Neural cell (in vitro differentiated cells): ENCODE data around the gene ZXDA. TPM values are rescaled to one million over a fixed set of nuclear protein-coding genes. Genes with fewer than 3 reads are reported as not detected.

Experiments used
- H2AFZ ChIP-seq: fragments of 200-600, 300-800 bp; sonication (generic), shearing (Covaris generic); 2 replicates; pipeline ENCODE4 v1.6.0; 2014; ENCODE audit warnings: low read depth, mild to moderate bottlenecking, antibody characterized with exemption, low read length, moderate library complexity
- H3F3A ChIP-seq: fragments of 200-600 bp; shearing (Covaris generic); 2 replicates; pipeline ENCODE4 v1.6.1; 2016; ENCODE audit warnings: mild to moderate bottlenecking, moderate library complexity, mixed read lengths, antibody characterized with exemption, low read length; ENCODE audit not compliant: insufficient read depth, poor library complexity, severe bottlenecking
- H3K27ac ChIP-seq: fragments of 200-600, 300-800 bp; sonication (generic), shearing (Covaris generic); 2 replicates; pipeline ENCODE4 v1.5.1; 2014; ENCODE audit warnings: mild to moderate bottlenecking, low read length, moderate library complexity
- H3K27me3 ChIP-seq: fragments of 300-800, 200-600 bp; sonication (generic), shearing (Covaris generic); 2 replicates; pipeline ENCODE4 v1.6.0; 2014; ENCODE audit warnings: mild to moderate bottlenecking, low read depth, low read length, moderate library complexity; ENCODE audit not compliant: insufficient read depth
- H3K36me3 ChIP-seq: fragments of 300-800, 200-600 bp; sonication (generic), shearing (Covaris generic); 2 replicates; pipeline ENCODE4 v1.5.1; 2014; ENCODE audit warnings: mild to moderate bottlenecking, antibody characterized with exemption, low read length, moderate library complexity; ENCODE audit not compliant: insufficient read depth
- H3K4me2 ChIP-seq: fragments of 300-800, 200-600 bp; sonication (generic), shearing (Covaris generic); 2 replicates; pipeline ENCODE4 v1.6.0; 2014; ENCODE audit warnings: mild to moderate bottlenecking, low read length
- H3K4me3 ChIP-seq: fragments of 300-800, 200-600 bp; sonication (generic), shearing (Covaris generic); 2 replicates; pipeline ENCODE4 v1.5.1; 2014; ENCODE audit warnings: mild to moderate bottlenecking, low read length, moderate library complexity
- H3K79me2 ChIP-seq: fragments of 200-600 bp; shearing (Covaris generic); replicated peaks from 2 replicates; pipeline ENCODE4 v1.6.0; 2014; ENCODE audit warnings: mild to moderate bottlenecking, low read length, moderate library complexity; ENCODE audit not compliant: insufficient read depth
- H3K9ac ChIP-seq: fragments of 300-800, 200-600 bp; sonication (generic), shearing (Covaris generic); 2 replicates; pipeline ENCODE4 v1.6.1; 2016; ENCODE audit warnings: mild to moderate bottlenecking, low read length, mixed read lengths
- H3K9me2 ChIP-seq: fragments of 200-600 bp; shearing (Covaris generic); 2 replicates; pipeline ENCODE4 v1.6.1; 2016; ENCODE audit warnings: mild to moderate bottlenecking, low read length, mixed read lengths; ENCODE audit not compliant: insufficient read depth
- H3K9me3 ChIP-seq: fragments of 200-600, 300-800 bp; sonication (generic), shearing (Covaris generic); 2 replicates; pipeline ENCODE4 v1.6.1; 2016; ENCODE audit warnings: mild to moderate bottlenecking, mixed run types, low read length, moderate library complexity, mixed read lengths
- H4K20me1 ChIP-seq: fragments of 200-600 bp; shearing (Covaris generic); 2 replicates; pipeline ENCODE4 v1.6.1; 2016; ENCODE audit warnings: mild to moderate bottlenecking, mixed run types; ENCODE audit not compliant: insufficient read depth
- EP300 ChIP-seq: fragments of 450-650 bp; conservative IDR thresholded peaks from 2 replicates; pipeline ENCODE4 v1.6.1; 2014; ENCODE audit warnings: antibody characterized with exemption, mild to moderate bottlenecking, moderate library complexity; ENCODE audit not compliant: poor library complexity, severe bottlenecking
- EZH2 ChIP-seq: fragments of 200-600, 300-800 bp; shearing (Covaris generic), sonication (generic); IDR thresholded peaks from 2 replicates; pipeline ENCODE4 v1.6.1; 2014; ENCODE audit warnings: antibody characterized with exemption, low read length, borderline replicate concordance, mild to moderate bottlenecking; ENCODE audit not compliant: insufficient read depth, poor library complexity, severe bottlenecking
- MXI1 ChIP-seq: fragments of 450-650 bp; conservative IDR thresholded peaks from 2 replicates; pipeline ENCODE4 v1.6.1; 2014; ENCODE audit warnings: antibody characterized with exemption, mild to moderate bottlenecking; ENCODE audit not compliant: poor library complexity, severe bottlenecking
- POLR2AphosphoS5 ChIP-seq: IDR thresholded peaks from 2 replicates; pipeline ENCODE4 v1.6.1; 2012
- RAD21 ChIP-seq: fragments of 450-650 bp; conservative IDR thresholded peaks from 2 replicates; pipeline ENCODE4 v1.6.1; 2014; ENCODE audit warnings: antibody characterized with exemption, mild to moderate bottlenecking, moderate library complexity
- SMC3 ChIP-seq: fragments of 450-650 bp; conservative IDR thresholded peaks from 2 replicates; pipeline ENCODE4 v1.6.1; 2014; ENCODE audit warnings: antibody characterized with exemption, mild to moderate bottlenecking, moderate library complexity; ENCODE audit not compliant: poor library complexity
- polyA plus RNA-seq: library from polyadenylated mRNA; depleted of rRNA; stranded (reverse); fragments of >200 nt; gene quantifications from 2 replicates; pipeline ENCODE4 v1.2.3, GENCODE V29; 2014
- TF ChIP-seq, protein P1 (sequence below): fragments of 450-650 bp; IDR thresholded peaks from 2 replicates; pipeline ENCODE4 v1.5.1; 2014; ENCODE audit warnings: antibody characterized with exemption, mild to moderate bottlenecking, moderate library complexity; ENCODE audit not compliant: poor library complexity, severe bottlenecking
- TF ChIP-seq, protein P2 (sequence below): IDR thresholded peaks from 2 replicates; pipeline ENCODE4 v1.6.1; 2012; ENCODE audit warnings: borderline replicate concordance

ZXDA gene
- polyA plus RNA-seq, 1 donor from 2014 or later = not detected

DNA sequence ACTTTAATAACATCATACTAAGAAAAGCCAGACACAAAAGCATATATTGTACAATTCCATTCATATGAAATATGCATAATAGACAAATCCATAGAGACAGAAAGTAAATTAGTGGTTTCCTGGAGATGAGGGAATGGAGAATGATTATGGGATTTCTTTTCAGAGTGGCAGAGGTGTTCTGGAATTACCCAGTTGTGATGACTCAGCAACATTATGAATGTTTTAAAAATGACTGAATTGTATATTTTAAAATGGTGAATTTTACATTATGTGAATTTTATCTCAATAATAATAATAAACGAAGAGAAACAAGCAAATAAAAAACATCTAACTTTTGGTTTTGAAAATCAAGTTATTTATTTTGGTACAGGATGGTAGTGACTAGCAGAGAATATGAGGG is 11.2 kb downstream of the ZXDA start:
- Histone ChIP-seq H4K20me1 (no peaks in the 10 kb centered on the region), H3K27ac (no peak overlapping the region), H3K4me2 (no peak overlapping the region), H3K36me3 (no peaks in the 10 kb centered on the region), H3K4me3 (no peak overlapping the region), H3K9ac (no peak overlapping the region), H3K9me2 (no peaks in the 10 kb centered on the region), H3K9me3 (no peaks in the 10 kb centered on the region), H3F3A (no peaks in the 10 kb centered on the region), H3K27me3 (no peaks in the 10 kb centered on the region), H3K79me2 (no peaks in the 10 kb centered on the region), H2AFZ (no peak overlapping the region)
- TF ChIP-seq, protein P1, sequence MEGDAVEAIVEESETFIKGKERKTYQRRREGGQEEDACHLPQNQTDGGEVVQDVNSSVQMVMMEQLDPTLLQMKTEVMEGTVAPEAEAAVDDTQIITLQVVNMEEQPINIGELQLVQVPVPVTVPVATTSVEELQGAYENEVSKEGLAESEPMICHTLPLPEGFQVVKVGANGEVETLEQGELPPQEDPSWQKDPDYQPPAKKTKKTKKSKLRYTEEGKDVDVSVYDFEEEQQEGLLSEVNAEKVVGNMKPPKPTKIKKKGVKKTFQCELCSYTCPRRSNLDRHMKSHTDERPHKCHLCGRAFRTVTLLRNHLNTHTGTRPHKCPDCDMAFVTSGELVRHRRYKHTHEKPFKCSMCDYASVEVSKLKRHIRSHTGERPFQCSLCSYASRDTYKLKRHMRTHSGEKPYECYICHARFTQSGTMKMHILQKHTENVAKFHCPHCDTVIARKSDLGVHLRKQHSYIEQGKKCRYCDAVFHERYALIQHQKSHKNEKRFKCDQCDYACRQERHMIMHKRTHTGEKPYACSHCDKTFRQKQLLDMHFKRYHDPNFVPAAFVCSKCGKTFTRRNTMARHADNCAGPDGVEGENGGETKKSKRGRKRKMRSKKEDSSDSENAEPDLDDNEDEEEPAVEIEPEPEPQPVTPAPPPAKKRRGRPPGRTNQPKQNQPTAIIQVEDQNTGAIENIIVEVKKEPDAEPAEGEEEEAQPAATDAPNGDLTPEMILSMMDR = no peak
- TF ChIP-seq EP300 (no peak), EZH2 (no peak), MXI1 (no peak), RAD21 (no peak), POLR2AphosphoS5 (no peak)
- TF ChIP-seq, protein P2, sequence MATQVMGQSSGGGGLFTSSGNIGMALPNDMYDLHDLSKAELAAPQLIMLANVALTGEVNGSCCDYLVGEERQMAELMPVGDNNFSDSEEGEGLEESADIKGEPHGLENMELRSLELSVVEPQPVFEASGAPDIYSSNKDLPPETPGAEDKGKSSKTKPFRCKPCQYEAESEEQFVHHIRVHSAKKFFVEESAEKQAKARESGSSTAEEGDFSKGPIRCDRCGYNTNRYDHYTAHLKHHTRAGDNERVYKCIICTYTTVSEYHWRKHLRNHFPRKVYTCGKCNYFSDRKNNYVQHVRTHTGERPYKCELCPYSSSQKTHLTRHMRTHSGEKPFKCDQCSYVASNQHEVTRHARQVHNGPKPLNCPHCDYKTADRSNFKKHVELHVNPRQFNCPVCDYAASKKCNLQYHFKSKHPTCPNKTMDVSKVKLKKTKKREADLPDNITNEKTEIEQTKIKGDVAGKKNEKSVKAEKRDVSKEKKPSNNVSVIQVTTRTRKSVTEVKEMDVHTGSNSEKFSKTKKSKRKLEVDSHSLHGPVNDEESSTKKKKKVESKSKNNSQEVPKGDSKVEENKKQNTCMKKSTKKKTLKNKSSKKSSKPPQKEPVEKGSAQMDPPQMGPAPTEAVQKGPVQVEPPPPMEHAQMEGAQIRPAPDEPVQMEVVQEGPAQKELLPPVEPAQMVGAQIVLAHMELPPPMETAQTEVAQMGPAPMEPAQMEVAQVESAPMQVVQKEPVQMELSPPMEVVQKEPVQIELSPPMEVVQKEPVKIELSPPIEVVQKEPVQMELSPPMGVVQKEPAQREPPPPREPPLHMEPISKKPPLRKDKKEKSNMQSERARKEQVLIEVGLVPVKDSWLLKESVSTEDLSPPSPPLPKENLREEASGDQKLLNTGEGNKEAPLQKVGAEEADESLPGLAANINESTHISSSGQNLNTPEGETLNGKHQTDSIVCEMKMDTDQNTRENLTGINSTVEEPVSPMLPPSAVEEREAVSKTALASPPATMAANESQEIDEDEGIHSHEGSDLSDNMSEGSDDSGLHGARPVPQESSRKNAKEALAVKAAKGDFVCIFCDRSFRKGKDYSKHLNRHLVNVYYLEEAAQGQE = no peak

DNA sequence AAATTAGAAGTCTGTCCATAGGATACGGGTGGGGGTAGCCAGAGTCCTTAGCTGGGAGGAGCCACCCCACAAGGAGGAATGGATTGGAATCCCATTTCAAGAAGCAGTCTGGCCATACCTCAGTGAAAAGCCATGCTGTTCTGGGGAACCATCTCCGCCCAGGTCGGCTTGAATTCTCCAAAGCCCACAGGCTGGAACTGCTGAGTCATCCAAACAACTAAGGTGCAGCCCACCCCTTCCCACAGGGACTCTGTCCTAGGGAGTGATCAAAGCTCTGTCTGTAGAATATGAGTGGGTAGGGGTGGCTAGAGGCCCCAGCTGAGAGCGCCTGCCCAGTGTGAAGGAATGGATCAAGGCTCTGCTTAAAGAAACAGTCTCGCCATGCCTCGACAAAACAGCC is 38.8 kb downstream of the ZXDA start:
- H3K9ac ChIP-seq = no peak overlapping the region
- no peak overlapping the region for H2AFZ ChIP-seq
- no peak overlapping the region for H3K4me2 ChIP-seq
- TF ChIP-seq, protein P2 = no peak
- TF ChIP-seq POLR2AphosphoS5 (no peak), SMC3 (no peak)
- no peaks in the 10 kb centered on the region for H3F3A ChIP-seq
- H4K20me1 ChIP-seq = no peaks in the 10 kb centered on the region
- H3K27me3 ChIP-seq = no peaks in the 10 kb centered on the region
- H3K79me2 ChIP-seq = no peaks in the 10 kb centered on the region
- no peak overlapping the region for H3K4me3 ChIP-seq
- H3K9me2 ChIP-seq = no peaks in the 10 kb centered on the region
- H3K27ac ChIP-seq = no peak overlapping the region
- no peaks in the 10 kb centered on the region for H3K9me3 ChIP-seq
- H3K36me3 ChIP-seq = no peaks in the 10 kb centered on the region

Other genes starting within 250 kb of the ZXDA start
- gene NLRP2B, start 230.2 kb downstream of the ZXDA start, polyA plus RNA-seq = not detected in 2 replicates